OCI-LY7 (cell line): ENCODE data around the gene KIF14.

Experiments used
- EZH2phosphoT487 ChIP-seq: fragments of 200-600 bp; sonication (generic); IDR thresholded peaks from 2 replicates; pipeline ENCODE4 v1.6.1; 2018; ENCODE audit warnings: low read depth, borderline replicate concordance, mild to moderate bottlenecking, mixed run types, antibody characterized with exemption, low read length, moderate library complexity, mixed read lengths
- TF ChIP-seq, protein P1 (sequence below): fragments of 200-600 bp; sonication (generic); conservative IDR thresholded peaks from 2 replicates; pipeline ENCODE4 v1.5.1; 2014; ENCODE audit warnings: mild to moderate bottlenecking, antibody characterized with exemption, low read length, moderate library complexity, mixed read lengths

DNA sequence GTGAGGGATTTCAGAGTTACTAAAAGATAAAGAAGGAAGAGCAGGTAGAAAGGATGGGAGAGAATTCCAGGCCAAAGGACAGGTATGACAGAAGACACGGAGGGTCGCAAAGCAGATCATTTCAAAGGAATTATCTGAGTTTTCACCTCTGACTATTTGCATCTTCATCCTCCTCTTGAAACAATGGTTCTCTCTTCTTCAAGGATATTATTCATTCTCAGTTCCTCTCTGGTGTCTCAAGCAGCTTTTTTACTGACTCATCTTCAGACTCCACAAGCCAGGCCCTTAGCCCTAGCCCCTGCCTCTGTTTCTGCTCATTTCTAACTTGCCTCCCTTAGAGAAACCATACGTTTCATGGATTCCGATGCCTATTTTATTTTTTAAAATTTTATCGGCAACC, 34.1 kb upstream of the KIF14 start:
- TF ChIP-seq, protein P1, sequence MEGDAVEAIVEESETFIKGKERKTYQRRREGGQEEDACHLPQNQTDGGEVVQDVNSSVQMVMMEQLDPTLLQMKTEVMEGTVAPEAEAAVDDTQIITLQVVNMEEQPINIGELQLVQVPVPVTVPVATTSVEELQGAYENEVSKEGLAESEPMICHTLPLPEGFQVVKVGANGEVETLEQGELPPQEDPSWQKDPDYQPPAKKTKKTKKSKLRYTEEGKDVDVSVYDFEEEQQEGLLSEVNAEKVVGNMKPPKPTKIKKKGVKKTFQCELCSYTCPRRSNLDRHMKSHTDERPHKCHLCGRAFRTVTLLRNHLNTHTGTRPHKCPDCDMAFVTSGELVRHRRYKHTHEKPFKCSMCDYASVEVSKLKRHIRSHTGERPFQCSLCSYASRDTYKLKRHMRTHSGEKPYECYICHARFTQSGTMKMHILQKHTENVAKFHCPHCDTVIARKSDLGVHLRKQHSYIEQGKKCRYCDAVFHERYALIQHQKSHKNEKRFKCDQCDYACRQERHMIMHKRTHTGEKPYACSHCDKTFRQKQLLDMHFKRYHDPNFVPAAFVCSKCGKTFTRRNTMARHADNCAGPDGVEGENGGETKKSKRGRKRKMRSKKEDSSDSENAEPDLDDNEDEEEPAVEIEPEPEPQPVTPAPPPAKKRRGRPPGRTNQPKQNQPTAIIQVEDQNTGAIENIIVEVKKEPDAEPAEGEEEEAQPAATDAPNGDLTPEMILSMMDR: no peak
- no peak for TF ChIP-seq EZH2phosphoT487
